ENCODE measurements around the gene HEY2.

DNA sequence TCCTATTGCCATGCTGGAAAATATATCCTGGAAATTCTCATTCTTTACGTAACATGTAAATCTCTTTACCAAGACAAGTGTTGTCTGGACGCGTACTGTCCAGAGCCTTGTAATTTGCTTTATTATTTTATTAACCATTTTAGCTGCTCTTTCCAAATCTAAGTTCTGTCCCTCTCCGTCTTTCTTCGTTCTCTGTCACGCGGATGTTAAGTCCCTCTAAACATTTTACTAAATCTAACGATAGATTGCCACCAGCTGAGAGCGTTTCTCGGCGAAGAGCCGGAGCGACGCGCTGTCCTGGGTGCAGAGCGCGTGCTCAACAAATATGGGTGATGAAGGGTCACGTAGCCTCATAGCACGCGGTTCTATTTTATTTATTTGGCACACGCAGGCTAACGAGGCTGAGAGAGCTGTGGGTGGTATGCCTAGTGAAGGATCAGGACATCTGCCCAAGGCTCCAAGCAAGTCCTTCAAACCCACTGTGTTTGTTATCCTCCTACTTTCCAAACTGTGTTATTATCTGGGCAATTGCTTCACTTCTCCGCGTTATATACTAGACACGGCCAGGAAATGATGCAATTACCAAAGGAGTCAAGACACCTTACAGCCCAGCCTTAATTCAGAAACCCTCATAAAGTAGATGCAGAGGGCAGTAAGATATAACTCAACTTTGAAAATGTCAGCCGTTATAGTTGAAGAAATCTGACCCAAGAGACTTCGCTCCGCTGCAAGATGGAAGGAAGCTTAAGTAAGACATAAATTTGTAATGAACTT lies 31.3 kb downstream of the HEY2 start:
- TF ChIP-seq, protein P1, sequence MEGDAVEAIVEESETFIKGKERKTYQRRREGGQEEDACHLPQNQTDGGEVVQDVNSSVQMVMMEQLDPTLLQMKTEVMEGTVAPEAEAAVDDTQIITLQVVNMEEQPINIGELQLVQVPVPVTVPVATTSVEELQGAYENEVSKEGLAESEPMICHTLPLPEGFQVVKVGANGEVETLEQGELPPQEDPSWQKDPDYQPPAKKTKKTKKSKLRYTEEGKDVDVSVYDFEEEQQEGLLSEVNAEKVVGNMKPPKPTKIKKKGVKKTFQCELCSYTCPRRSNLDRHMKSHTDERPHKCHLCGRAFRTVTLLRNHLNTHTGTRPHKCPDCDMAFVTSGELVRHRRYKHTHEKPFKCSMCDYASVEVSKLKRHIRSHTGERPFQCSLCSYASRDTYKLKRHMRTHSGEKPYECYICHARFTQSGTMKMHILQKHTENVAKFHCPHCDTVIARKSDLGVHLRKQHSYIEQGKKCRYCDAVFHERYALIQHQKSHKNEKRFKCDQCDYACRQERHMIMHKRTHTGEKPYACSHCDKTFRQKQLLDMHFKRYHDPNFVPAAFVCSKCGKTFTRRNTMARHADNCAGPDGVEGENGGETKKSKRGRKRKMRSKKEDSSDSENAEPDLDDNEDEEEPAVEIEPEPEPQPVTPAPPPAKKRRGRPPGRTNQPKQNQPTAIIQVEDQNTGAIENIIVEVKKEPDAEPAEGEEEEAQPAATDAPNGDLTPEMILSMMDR (IDR thresholded peaks at IDR 0.05; ENCODE audit: low read length), result no peak
- TF ChIP-seq EZH2 (optimal IDR thresholded peaks at IDR 0.05; ENCODE audit: low read depth, low read length) (no peak), EZH2phosphoT487 (IDR thresholded peaks at IDR 0.05; ENCODE audit: low read length) (no peak)
